GM21367 (cell line): ENCODE measurements around the gene AIMP1.

Experiments used
- ATAC-seq: cut with Tn5 transposase; IDR thresholded peaks from one replicate; pipeline ENCODE4 v1.9.1; 2021; ENCODE audit not compliant: unreplicated experiment

The AIMP1 gene

GRCh38 chr4:106315968-106316772 lies at the start of gene AIMP1, which contains the start of gene TBCK:
AIMP1 (plus strand) TSS chr4:106316550; CDS start chr4:106325010, 8,460 bp downstream.
TBCK (minus strand) TSS chr4:106316209; CDS start chr4:106308960, 7,249 bp downstream.
- peak; percentile 84 for ATAC-seq

- ATAC-seq = no peak
These were observed 47.6 kb upstream of the AIMP1 start for GRCh38 chr4:106268786-106269185.

GRCh38 chr4:106269711-106270110 lies 46.6 kb upstream of the AIMP1 start:
- no peak for ATAC-seq

- no peak for ATAC-seq
These were observed 45.6 kb upstream of the AIMP1 start for GRCh38 chr4:106270736-106271135.

GRCh38 chr4:106273831-106274230 lies 42.5 kb upstream of the AIMP1 start:
- no peak for ATAC-seq

GRCh38 chr4:106277140-106277675 lies 39.1 kb upstream of the AIMP1 start:
- no peak for ATAC-seq

- ATAC-seq = no peak
These were observed 32.1 kb upstream of the AIMP1 start for GRCh38 chr4:106284227-106284626.

- ATAC-seq = no peak
These were observed 29.7 kb upstream of the AIMP1 start for GRCh38 chr4:106286611-106287010.

- no peak for ATAC-seq
These were observed 28.9 kb upstream of the AIMP1 start for GRCh38 chr4:106287353-106287969.

GRCh38 chr4:106289737-106290136 lies 26.6 kb upstream of the AIMP1 start:
- no peak for ATAC-seq

- no peak for ATAC-seq
These were observed 24.7 kb upstream of the AIMP1 start for GRCh38 chr4:106291678-106292077.

- ATAC-seq = no peak
These were observed 22.3 kb upstream of the AIMP1 start for GRCh38 chr4:106294062-106294461.

GRCh38 chr4:106297245-106298035 lies 18.9 kb upstream of the AIMP1 start:
- ATAC-seq = no peak

GRCh38 chr4:106299977-106300376 lies 16.4 kb upstream of the AIMP1 start:
- ATAC-seq = no peak

- ATAC-seq = no peak
These were observed 14.8 kb upstream of the AIMP1 start for GRCh38 chr4:106301393-106302061.

- no peak for ATAC-seq
These were observed 14.3 kb upstream of the AIMP1 start for GRCh38 chr4:106302062-106302438.

GRCh38 chr4:106303548-106304281 lies 12.6 kb upstream of the AIMP1 start:
- ATAC-seq = no peak

GRCh38 chr4:106304632-106305031 lies 11.7 kb upstream of the AIMP1 start:
- no peak for ATAC-seq

GRCh38 chr4:106305435-106306055 lies 10.8 kb upstream of the AIMP1 start:
- ATAC-seq = no peak

GRCh38 chr4:106306561-106306960 lies 9.8 kb upstream of the AIMP1 start:
- ATAC-seq = no peak
